OCI-M1 (cell line): ENCODE measurements around the gene DNAJB8.

Experiments
- DNase-seq: peaks from one replicate; lab custom pipeline; 2025; lab: John Stamatoyannopoulos, UW

The DNAJB8 gene

GRCh38 chr3:128482666-128483656 is 16.3 kb upstream of the DNAJB8 start:
- peak; percentile 97 for DNase-seq

DNA sequence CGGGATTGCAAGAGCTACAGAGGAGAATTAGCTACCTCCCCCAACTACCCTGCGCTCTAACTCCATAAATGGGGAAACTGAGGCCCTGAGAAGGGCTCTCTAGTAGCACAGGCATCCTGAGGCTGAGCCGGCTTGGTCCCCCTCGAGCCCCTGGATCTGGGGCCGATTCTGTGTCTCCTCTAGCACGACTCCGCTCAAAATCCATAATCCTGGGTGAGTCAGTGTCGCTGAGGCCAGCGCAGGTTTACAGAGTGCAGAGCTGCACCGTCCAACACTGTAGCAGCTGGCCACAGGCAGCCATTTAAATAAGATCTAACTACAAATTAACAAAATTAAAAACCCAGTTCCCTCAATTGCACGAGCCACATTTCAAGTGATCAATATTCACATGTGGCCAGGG is 15.5 kb upstream of the DNAJB8 start:
- no peak for DNase-seq

DNA sequence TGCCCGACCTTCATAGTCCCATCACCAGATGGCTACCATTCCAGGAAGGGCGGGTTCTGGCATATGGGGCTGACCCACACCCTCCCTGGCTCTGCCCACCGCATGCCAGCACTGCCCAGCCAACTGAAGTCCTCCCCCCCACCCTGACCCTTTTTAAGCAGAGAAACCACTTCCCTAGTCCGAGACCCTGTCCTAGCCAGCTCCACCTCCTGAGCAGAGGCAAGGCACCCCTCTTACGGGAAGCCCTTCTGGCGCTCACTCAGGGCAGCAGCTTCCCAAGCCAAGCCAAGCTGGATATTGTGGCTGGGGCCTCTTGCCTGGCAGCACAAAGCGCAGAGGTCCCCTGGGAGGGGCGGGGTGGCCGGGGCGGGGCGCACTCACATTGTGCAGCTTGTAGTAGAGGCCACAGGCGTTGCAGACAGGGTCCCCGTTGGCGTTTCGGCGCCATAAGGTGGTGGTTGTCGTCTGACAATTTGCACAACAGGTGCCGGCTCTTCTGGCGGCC is 14.8 kb upstream of the DNAJB8 start:
- no peak for DNase-seq

- no peak for DNase-seq
Measured at GRCh38 chr3:128480717-128481437, 14.2 kb upstream of the DNAJB8 start.

GRCh38 chr3:128480278-128480677 is 13.6 kb upstream of the DNAJB8 start:
- no peak for DNase-seq

GRCh38 chr3:128479558-128480086 is 12.9 kb upstream of the DNAJB8 start:
- no peak for DNase-seq

DNA sequence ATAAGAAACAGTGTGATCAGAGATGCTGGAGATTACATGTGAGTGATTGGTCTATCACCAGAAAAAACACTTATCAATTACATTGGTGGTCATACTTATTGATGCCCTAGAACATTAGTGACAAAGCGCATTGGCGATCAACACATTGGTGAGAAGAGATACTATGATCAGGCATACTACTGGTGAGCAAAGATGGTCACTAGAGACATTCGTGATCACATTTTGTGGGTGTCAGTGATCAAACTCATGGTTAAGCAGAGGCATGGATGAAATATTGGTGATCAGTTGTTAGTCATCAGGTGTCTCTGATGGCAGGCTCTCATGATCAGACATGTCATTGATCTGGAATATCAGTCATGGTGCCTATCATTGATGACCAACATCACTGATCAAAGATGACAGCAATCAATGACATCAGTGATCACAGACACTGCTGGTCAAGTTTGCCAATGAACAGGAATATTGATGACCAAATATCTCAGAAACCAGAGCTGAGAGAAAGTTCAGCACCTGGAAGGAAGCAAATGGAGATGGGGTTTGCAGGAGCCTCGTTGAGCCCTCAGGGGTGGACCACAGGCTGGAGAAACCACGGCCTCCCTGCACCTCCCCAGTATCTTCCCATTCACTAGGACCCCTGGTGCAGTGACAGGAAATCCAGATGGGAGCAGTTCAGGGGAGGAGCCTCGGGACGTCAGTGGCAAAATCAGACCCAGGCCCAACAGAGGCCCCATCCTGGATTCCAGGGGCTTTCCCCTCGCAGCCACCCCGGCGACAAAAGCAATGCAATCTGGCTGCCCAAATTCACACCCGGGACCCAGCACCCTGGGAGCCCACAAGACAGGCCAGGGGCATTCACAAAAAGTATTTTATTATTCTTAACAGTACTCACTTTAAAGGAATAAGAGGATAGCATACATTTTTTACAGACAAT is 12.2 kb upstream of the DNAJB8 start:
- DNase-seq, result no peak

DNA sequence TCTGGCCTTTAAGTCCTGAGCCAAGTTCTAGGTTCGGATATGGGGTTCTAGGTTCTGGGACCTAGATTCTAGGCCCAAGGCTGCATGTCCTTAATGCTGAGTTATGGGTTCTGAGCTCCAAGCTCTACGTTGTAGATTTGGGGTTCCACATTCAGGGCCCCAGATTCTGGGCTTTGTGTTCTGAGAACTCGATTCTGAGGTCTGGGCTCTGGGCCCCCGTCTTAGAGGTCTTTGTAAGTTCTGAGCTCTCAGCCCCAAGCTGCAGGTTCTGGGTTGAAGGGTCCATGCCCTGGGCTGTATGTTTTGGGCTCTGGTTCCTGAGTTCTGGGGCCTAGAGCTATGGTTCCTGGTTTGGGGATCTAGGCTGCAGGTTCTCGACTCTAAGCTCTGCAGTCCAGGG is 10.0 kb upstream of the DNAJB8 start:
- DNase-seq, result no peak

GRCh38 chr3:128475355-128475754 is 8.7 kb upstream of the DNAJB8 start:
- DNase-seq, result no peak

- no peak for DNase-seq
Measured at GRCh38 chr3:128473737-128474136, 7.0 kb upstream of the DNAJB8 start.

DNA sequence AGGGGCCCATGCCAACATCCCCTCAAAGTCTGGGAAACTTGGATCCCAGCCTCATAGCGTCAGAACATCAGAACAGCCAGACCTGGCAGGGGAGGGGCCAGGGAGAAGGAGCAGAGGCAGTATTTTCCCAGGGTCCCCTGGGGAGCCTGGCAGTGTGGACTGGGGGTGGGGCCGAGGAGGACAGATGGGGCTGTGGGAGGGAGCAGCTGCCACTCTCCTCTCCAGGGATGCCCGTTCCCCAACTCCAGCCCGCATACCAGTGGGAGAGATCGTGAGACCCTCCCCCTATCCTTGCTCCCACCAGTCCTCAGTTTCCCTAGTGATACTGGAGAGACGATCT is 6.5 kb upstream of the DNAJB8 start:
- no peak for DNase-seq

- DNase-seq, result no peak
Measured at GRCh38 chr3:128472449-128473179, 5.9 kb upstream of the DNAJB8 start.

GRCh38 chr3:128471720-128472119 is 5.0 kb upstream of the DNAJB8 start:
- DNase-seq, result no peak

DNA sequence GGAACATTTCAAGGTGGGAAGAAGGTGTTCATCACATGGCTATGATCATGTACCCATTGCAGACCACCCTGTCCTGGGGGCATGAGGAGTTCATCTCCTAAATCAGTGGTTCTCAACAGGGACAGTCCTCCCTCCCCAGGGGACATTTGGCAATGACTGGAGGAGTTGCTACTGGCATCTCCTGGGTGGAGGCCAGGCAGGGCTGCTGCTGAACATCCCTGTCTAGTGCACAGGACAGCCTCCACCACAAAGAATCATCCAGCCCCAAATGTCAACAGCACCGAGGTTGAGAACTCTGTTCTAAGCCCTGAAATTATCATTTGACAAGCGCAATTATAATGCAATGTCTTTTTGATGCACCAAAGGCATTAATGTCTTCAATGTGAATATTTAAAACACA is 4.4 kb upstream of the DNAJB8 start:
- DNase-seq, result no peak

DNA sequence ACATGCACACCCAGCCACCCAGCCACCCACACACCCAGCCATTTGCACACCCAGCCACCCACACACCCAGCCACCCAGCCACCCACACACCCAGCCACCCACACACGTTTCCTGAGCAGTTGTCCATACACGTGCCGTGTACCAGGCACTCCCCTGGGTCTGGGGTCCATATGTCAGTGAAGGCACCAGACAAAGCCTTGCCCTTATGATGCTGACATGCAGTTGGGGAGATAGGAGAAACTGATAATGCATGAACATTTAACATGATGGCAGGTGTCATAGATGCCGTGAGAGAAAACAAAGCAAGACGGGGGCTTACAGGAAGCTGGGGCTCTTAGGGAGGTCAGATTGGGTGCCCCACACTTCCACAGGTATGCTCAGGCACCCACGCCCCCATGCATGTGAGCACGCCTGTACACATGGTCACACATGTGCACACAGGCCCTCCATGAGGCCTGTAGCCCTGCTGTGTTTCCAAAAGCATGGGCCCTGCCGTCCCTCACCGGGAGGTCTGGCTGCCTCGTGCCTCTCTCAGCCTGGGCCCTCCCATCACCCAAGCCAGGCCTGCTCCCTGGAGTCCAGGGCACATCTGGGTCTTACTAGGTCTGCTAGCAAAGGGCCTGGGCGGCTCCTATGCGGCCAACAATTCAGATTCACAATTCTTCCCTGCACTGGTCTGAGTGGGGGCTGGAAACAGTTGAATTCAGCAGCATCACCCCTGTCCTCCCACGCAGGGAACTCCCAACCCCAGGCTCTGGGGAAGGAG is 3.6 kb upstream of the DNAJB8 start:
- DNase-seq, result no peak

DNA sequence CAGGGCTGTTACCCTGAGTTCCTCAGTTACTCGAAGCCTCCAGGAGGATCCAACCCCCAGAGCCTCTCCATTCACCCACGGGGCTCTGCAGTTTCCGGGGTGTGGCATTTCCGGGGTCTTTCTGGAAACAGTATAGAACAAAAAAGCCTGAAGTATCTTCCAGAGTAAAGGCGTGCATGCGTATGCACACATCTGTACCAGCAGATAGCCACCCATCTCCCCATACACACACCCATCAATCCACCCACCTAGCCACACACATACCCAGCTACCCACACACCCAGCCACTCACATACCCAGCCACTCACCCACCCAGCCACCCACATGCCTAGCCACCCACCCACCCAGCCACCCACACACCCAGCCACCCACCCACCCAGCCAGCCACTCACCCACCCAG is 2.9 kb upstream of the DNAJB8 start:
- DNase-seq, result no peak

- no peak for DNase-seq
Measured at GRCh38 chr3:128468791-128469527, 2.3 kb upstream of the DNAJB8 start.

- no peak for DNase-seq
Measured at GRCh38 chr3:128468285-128468790, 1.6 kb upstream of the DNAJB8 start.

- DNase-seq, result no peak
Measured at GRCh38 chr3:128464702-128465101, 2.0 kb downstream of the DNAJB8 start.
